ENCODE data around the gene RNF111. TPM values are rescaled to one million over a fixed set of nuclear protein-coding genes. Genes with fewer than 3 reads are reported as not detected.

The RNF111 gene
- total and polyA plus RNA-seq, 2 experiments from 2014 or later, result 14.4 to 24.5 TPM

GRCh38 chr15:59018833-59019232, 31.4 kb downstream of the RNF111 start (continued):
- TF ChIP-seq ZNF114 (CRISPR knock-in tag; IDR thresholded peaks at IDR 0.05), result no peak

GRCh38 chr15:59020322-59020721, 32.9 kb downstream of the RNF111 start:
- H3K4me1 ChIP-seq (ENCODE audit: insufficient read depth), result peaks cover 6% of the 10 kb centered on the region
- no peak for DNase-seq (ENCODE audit: low spot score)
- H3K27ac Mint-ChIP-seq, result no peak overlapping the region
- H4K20me1 ChIP-seq (replicated peaks; ENCODE audit: insufficient read depth), result peaks cover 11% of the 10 kb centered on the region; the same call in 1 of the 2 replicates
- no peak for TF ChIP-seq ZNF462 (CRISPR knock-in tag; IDR thresholded peaks at IDR 0.05)
- no peak for TF ChIP-seq REST (IDR thresholded peaks at IDR 0.05; ENCODE audit: unreplicated experiment)
- no peak for TF ChIP-seq CREB1 (CRISPR knock-in tag; IDR thresholded peaks at IDR 0.05; ENCODE audit: low read depth)
- TF ChIP-seq NANOG (IDR thresholded peaks at IDR 0.05; ENCODE audit: borderline replicate concordance), result no peak
- no peak for TF ChIP-seq ZNF331 (CRISPR knock-in tag; IDR thresholded peaks at IDR 0.05; ENCODE audit: low read depth)
- TF ChIP-seq JUNB (IDR thresholded peaks at IDR 0.05; ENCODE audit: unreplicated experiment), result no peak
- no peak for TF ChIP-seq ZNF114 (CRISPR knock-in tag; IDR thresholded peaks at IDR 0.05)
- no peak for TF ChIP-seq EZH2 (IDR thresholded peaks at IDR 0.05; ENCODE audit: low read depth, unreplicated experiment)
- no peak for TF ChIP-seq STAT1 (IDR thresholded peaks at IDR 0.05; ENCODE audit: unreplicated experiment)
- no peak for TF ChIP-seq POLR2AphosphoS5 (IDR thresholded peaks at IDR 0.05; ENCODE audit: low read depth)
- TF ChIP-seq EZH2phosphoT487 (IDR thresholded peaks at IDR 0.05; ENCODE audit: unreplicated experiment), result no peak
- TF ChIP-seq ETS1 (IDR thresholded peaks at IDR 0.05), result no peak
- no peaks in the 10 kb centered on the region for H3K36me3 ChIP-seq (ENCODE audit: insufficient read depth)
- peaks cover 2% of the 10 kb centered on the region for H3K27me3 Mint-ChIP-seq (ENCODE audit: insufficient read depth, low read depth, poor library complexity)
- no peak overlapping the region for H2AFZ ChIP-seq
- H3K4me3 ChIP-seq, result no peak overlapping the region
- no peaks in the 10 kb centered on the region for H3F3A ChIP-seq (replicated peaks; ENCODE audit: low read depth)
- peaks cover 3% of the 10 kb centered on the region; the same call in 2 of the 3 replicates for H3K4me1 Mint-ChIP-seq
- no peaks in the 10 kb centered on the region for H3K27me3 ChIP-seq (ENCODE audit: insufficient read depth)
- no peak for ATAC-seq
- peaks cover 11% of the 10 kb centered on the region; the same call in 2 of the 3 replicates for H3K9me3 Mint-ChIP-seq
- no peak overlapping the region for H3K27ac ChIP-seq (ENCODE audit: low read depth)
- peaks cover 19% of the 10 kb centered on the region for H3K36me3 Mint-ChIP-seq (ENCODE audit: low read depth)
- no peak overlapping the region for H3K4me3 Mint-ChIP-seq
- H3K4me2 ChIP-seq, result no peak overlapping the region
- H3K79me2 ChIP-seq (replicated peaks; ENCODE audit: insufficient read depth), result peaks cover 69% of the 10 kb centered on the region
- H3K9me2 ChIP-seq (ENCODE audit: insufficient read depth), result no peaks in the 10 kb centered on the region

All from GM23338 (cell line).